ENCODE results near the gene PYGB. TPM values are rescaled to one million over a fixed set of nuclear protein-coding genes. Genes with fewer than 3 reads are reported as not detected.

Gene PYGB
- total RNA-seq, 1 donor from 2014 or later = 61.1 TPM

DNA sequence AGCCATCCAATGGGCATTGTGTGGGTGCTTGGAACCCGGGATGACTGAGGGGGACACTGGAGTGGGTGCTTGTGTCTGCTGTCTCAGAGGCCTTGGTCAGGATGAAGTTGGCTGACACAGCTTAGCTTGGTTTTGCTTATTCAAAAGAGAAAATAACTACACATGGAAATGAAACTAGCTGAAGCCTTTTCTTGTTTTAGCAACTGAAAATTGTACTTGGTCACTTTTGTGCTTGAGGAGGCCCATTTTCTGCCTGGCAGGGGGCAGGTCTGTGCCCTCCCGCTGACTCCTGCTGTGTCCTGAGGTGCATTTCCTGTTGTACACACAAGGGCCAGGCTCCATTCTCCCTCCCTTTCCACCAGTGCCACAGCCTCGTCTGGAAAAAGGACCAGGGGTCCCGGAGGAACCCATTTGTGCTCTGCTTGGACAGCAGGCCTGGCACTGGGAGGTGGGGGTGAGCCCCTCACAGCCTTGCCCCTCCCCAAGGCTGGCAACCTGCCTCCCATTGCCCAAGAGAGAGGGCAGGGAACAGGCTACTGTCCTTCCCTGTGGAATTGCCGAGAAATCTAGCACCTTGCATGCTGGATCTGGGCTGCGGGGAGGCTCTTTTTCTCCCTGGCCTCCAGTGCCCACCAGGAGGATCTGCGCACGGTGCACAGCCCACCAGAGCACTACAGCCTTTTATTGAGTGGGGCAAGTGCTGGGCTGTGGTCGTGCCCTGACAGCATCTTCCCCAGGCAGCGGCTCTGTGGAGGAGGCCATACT is 49.4 kb downstream of the PYGB start:
- H3K9me3 ChIP-seq = no peaks in the 10 kb centered on the region
- H3K4me3 ChIP-seq = no peak overlapping the region
- peaks cover 33% of the 10 kb centered on the region for H3K36me3 ChIP-seq
- TF ChIP-seq, protein P1, sequence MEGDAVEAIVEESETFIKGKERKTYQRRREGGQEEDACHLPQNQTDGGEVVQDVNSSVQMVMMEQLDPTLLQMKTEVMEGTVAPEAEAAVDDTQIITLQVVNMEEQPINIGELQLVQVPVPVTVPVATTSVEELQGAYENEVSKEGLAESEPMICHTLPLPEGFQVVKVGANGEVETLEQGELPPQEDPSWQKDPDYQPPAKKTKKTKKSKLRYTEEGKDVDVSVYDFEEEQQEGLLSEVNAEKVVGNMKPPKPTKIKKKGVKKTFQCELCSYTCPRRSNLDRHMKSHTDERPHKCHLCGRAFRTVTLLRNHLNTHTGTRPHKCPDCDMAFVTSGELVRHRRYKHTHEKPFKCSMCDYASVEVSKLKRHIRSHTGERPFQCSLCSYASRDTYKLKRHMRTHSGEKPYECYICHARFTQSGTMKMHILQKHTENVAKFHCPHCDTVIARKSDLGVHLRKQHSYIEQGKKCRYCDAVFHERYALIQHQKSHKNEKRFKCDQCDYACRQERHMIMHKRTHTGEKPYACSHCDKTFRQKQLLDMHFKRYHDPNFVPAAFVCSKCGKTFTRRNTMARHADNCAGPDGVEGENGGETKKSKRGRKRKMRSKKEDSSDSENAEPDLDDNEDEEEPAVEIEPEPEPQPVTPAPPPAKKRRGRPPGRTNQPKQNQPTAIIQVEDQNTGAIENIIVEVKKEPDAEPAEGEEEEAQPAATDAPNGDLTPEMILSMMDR (IDR thresholded peaks at IDR 0.05) = no peak
- no peak overlapping the region for H3K27ac ChIP-seq
- H3K4me1 ChIP-seq = peaks cover 8% of the 10 kb centered on the region
- DNase-seq (no peak), ATAC-seq (no peak)
- intact Hi-C loops (cut with DNase I) = no loop called here
- no peaks in the 10 kb centered on the region for H3K27me3 ChIP-seq

DNA sequence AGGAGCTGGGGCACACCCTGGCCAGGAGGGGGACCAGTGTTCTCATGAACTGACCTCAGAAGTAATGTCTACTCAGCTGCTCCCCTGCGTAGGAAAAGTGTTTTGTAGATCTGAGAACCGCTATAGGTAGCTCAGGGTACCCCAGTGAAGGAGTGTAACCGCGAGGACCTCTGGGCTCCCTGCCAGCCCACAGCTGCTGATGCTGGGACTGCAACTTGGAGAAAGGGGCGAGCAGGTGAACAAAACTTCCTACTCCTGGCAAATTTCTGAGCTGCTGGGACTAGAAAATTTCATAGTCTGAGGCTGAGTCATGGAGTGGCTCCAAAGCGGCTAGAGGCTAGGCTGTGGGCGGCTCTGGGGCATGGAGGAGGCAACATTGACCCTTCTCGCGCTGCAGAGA is 51.9 kb downstream of the PYGB start:
- peaks cover 31% of the 10 kb centered on the region for H3K36me3 ChIP-seq
- intact Hi-C loops (cut with DNase I) = no loop called here

DNA sequence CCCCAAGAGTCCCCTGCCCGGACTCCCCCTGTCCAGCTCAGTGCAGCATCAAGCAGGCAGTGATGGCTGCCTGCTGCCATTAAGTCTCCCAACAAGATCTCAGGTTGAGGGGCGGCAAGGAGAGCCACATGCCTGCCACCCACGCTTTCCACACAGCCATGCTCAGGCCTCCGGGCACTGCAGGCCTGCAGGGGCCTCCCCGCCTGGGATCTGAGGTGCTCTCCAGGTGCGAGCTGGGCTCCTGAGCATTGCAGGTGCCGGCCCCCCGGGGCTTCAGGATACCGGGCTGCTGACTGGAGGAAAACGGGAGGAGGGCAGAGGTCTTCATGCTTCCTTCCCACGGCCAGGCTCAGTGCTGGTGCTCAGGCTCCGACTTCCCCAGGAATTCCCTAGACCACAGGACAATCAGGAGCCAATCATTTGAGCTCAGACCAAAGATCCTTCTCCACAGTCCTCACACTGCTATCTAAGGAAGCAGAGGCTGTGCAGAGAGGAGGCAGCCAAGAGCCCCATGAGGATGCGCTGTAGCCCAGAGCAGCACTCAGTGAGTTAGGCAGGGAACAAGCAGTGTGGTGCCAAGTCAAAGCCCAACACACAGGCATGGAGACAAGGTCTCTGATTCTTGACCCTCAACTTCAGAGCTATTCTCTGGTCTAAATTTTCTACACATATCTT is 52.7 kb downstream of the PYGB start:
- Histone ChIP-seq H3K27ac (no peak overlapping the region), H3K27me3 (no peaks in the 10 kb centered on the region), H3K4me3 (no peak overlapping the region), H3K9me3 (no peaks in the 10 kb centered on the region), H3K36me3 (peaks cover 31% of the 10 kb centered on the region), H3K4me1 (peaks cover 1% of the 10 kb centered on the region)
- intact Hi-C loops (cut with DNase I) = no loop called here
- DNase-seq (no peak), ATAC-seq (no peak)
- TF ChIP-seq, protein P1 (IDR thresholded peaks at IDR 0.05) = no peak

More for the DNA sequence above, 51.9 kb downstream of the PYGB start:
- Histone ChIP-seq H3K4me3 (no peak overlapping the region), H3K27ac (no peak overlapping the region), H3K9me3 (no peaks in the 10 kb centered on the region), H3K4me1 (peaks cover 8% of the 10 kb centered on the region), H3K27me3 (no peaks in the 10 kb centered on the region)
- ATAC-seq = no peak
- no peak for DNase-seq
- TF ChIP-seq, protein P1 (IDR thresholded peaks at IDR 0.05) = no peak

DNA sequence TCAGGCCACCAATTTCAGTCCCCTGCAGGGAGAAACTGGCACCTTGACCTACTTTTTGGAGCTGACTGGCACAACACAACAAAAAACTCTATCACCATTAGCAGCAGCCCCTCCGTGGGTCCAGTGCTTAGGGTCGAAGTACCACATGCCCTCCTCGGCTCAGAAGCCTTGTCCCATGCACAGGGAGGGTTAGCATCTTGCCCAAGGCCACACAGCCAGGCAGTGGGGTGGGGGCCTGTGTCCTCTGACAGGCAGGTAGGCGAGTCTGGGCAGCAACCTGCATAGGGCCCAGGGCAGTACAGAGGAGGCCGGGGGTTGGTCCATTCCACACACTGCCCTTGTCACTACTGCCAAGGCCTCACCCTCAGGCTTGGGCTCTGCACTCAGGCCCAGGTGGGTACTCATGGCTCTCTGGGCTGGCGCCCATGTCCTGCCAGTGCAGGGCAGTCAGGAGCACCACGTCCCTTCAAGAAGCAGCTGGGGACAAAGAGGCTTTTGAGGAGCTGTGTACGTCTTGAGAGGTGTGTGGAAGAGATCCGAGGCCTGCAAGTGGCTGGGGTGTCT is 53.6 kb downstream of the PYGB start:
- H3K4me1 ChIP-seq = no peaks in the 10 kb centered on the region
- peaks cover 23% of the 10 kb centered on the region for H3K36me3 ChIP-seq
- ATAC-seq (peak; percentile 9), DNase-seq (no peak)
- no peaks in the 10 kb centered on the region for H3K27me3 ChIP-seq
- no peak overlapping the region for H3K27ac ChIP-seq
- TF ChIP-seq, protein P1 (IDR thresholded peaks at IDR 0.05) = no peak
- H3K9me3 ChIP-seq = no peaks in the 10 kb centered on the region
- intact Hi-C loops (cut with DNase I) = no loop called here
- H3K4me3 ChIP-seq = no peak overlapping the region

DNA sequence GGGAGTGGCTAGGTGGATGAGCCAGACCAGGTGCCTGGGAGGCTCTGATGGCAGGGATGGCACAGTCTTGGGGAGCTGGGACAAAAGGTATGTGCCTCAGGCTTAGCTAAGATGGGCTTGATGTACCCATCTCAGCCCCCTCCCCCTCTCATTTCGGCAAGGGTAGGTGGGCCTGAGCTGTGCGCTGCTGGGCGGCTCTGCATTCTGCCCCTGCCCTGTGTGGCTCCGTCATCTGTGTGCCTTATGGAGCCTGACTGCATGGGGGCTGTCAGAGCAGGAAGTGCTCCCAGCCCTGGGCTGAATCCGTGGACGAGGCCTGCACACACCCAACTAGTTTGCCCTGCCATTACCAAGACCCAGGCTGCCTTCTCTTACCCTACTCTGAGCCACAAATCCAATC is 54.7 kb downstream of the PYGB start:
- H3K36me3 ChIP-seq = peaks cover 13% of the 10 kb centered on the region
- no peaks in the 10 kb centered on the region for H3K4me1 ChIP-seq
- DNase-seq = no peak
- TF ChIP-seq, protein P1 (IDR thresholded peaks at IDR 0.05) = no peak
- H3K27me3 ChIP-seq = no peaks in the 10 kb centered on the region
- no peaks in the 10 kb centered on the region for H3K9me3 ChIP-seq
- intact Hi-C loops (cut with DNase I) = no loop called here
- no peak overlapping the region for H3K4me3 ChIP-seq
- ATAC-seq = no peak
- no peak overlapping the region for H3K27ac ChIP-seq
